ENCODE measurements around the gene HIVEP2. TPM values are rescaled to one million over a fixed set of nuclear protein-coding genes. Genes with fewer than 3 reads are reported as not detected.
A peak's percentile ranks its signal among the peaks of the same experiment; 100 is the strongest.

HIVEP2 gene
- total RNA-seq, 1 donor from 2014 or later = 12.8 TPM

- intact Hi-C loops (cut with DNase I) = no loop called here
- DNase-seq (no peak), ATAC-seq (ENCODE audit: poor library complexity) (no peak)
These were observed 88.9 kb downstream of the HIVEP2 start for GRCh38 chr6:142855893-142856623.

DNA sequence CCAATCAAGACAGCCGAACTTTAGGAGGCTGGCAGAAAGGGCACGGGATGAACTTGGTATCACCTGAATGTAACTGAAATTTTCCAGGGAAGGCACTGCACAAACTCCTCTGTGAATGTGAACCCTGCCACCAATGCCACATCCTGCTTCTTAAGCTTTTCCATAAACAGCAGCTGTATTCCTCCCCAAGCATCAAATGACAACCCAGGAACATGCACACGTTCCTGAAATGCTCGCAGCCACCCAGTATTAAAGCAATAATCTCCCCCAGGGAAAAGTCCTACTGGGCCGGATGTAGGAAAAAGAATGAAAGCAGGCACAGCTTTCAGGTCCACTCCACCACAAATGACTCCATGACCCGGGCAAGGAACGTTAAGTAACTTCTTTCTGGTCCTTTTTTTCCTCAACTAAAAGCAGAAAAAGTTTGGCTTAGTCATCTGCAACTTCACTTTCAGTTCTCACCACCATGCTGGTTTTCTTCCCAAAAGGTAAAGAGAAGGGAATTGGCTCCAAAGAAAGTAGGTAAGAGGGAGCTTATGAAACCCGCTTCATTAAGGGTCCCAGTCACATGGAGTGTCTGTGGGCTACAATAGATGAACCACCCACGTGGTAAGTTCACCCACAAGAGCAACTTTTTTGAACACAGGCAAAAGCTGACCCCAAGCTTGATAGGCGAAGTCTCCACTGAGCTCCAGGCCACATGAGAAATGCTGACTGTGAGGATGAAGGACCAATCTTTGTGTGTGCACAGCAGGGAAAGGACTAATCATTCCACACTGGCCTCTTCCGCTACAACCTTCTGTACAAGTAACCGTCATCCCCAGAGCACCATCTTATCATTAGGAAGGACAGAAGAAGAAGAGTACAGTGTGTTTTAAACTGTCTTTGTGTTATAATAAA is 90.1 kb downstream of the HIVEP2 start:
- intact Hi-C loops (cut with DNase I) = no loop called here
- ATAC-seq (ENCODE audit: poor library complexity) (no peak), DNase-seq (no peak)

DNA sequence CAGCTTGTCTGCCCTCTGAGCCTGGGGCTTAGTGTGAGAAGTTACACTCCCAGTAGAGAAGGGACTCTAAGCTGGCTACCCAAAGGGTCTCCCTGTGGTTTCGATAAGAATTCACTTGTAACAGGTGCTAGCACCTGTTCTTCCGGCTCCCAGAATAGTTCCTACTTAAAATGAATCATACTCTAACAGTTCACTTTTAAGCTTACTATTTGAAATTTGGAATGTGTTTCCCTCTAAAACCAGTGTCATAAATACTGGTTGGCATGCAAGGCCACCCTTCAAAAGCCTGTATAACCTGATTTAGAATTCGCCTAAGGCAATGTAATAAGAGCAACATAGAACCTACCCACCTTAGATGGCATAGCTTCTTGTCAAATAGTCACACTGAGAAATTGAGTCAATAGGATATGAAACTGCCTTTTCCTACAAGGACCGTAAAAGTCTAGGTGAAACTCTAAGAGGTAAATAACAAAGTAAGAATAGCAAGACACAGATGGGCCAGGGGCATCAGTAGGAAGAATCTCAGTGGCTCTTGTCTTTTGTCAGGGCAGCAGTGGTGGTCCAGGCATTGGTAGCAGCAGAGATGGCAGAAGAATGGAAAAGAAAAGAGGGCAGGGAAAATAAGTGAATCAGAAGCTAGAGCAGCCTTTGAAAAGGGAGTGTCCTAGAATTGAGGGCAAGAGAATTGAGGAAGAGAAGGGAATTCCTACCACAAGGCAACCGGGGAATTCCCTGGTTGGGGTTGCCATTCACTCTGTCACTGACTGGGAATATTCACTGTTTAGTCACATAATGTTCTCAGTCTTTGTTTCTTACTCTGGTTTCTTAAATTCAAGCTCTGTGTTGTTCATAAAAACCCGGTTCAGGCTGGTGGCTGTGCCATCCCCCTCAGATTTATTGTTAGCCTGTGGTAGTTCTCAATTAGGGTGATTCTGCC is 91.5 kb downstream of the HIVEP2 start:
- intact Hi-C loops (cut with DNase I) = no loop called here
- no peak for ATAC-seq (ENCODE audit: poor library complexity)

DNA sequence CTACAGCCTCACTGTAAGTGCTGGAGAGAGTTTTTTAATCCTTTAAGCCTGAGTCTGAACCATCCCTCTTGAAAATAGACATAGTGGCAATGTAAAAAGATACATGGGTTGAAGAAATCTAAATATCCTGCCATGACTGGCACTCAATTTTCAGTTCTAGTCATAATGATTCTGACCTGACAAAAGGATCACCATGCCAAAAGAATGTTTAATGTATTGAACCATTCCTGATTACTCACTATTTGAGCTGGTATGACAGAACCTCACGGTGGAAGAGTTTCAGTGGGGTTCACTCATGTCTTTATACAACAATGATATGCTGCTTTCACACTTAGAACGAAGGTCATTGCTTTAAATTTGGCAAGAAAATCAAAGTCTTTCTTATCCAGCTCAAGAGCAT is 93.4 kb downstream of the HIVEP2 start:
- ATAC-seq (ENCODE audit: poor library complexity) (no peak), DNase-seq (no peak)
- intact Hi-C loops (cut with DNase I) = no loop called here

More for the DNA sequence above, 91.5 kb downstream of the HIVEP2 start:
- no peak for DNase-seq

- intact Hi-C loops (cut with DNase I) = no loop called here
These were observed 94.1 kb downstream of the HIVEP2 start for GRCh38 chr6:142850679-142851423.

GRCh38 chr6:142848976-142849375 is 96.0 kb downstream of the HIVEP2 start:
- intact Hi-C loops (cut with DNase I) = no loop called here
- DNase-seq (no peak), ATAC-seq (ENCODE audit: poor library complexity) (no peak)

More at GRCh38 chr6:142850679-142851423, 94.1 kb downstream of the HIVEP2 start:
- DNase-seq (no peak), ATAC-seq (ENCODE audit: poor library complexity) (no peak)

DNA sequence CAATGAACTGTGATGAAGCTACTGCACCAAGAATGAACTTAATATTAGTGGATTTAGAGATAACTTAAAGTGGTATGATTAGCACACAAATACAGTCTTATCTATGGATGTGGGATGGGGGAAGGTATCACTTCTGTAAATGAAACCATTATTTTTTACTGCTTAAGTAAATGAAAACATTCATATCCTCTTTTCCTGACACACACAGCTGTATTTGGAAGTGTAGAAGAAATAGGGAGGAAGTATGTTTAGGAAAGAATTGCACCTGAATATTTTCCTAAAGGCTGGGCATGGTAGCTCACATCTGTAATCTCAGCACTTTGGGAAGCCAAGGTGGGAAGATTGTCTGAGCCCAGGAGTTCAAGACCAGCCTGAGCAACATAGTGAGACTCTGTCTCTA is 96.8 kb downstream of the HIVEP2 start:
- ATAC-seq (ENCODE audit: poor library complexity) = no peak
- intact Hi-C loops (cut with DNase I) = no loop called here
- DNase-seq = no peak

DNA sequence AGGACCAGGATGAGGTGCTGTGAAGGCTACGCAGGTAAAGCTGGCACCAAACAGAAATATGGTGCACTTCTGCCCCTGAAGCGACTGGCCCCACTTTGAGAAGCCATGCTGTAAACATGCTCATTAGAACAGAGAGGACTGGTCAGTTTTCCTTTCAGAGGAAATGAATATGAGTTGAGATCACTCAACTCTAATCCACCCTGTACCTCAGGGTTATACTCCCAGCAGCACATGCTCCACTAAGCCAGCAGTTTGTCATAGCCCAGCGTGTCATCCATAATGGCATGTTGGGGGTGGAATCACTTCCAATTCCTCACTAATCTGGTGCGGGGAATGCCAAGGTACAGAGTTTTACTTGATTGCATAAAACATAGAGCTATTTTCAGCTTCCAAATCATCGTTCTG is 98.1 kb downstream of the HIVEP2 start:
- intact Hi-C loops (cut with DNase I) = no loop called here
- peak; percentile 42 for DNase-seq
- ATAC-seq (ENCODE audit: poor library complexity) = peak; percentile 68

DNA sequence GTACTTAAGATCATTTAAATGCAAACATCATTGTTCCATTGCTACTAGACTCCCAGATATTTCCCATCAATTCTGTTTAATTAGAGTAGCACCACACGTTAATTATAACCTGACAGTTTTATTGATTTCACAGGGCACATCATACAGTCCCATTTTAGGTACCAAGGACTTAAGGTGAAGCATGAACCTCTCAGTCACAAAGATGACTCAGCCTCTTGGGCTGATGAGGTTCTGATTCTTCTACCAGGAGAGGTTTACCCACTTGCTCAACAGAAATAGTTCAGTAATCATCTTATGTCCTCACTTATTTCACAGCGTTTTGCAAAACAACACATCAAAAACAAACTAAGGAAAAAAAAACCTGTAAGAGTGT is 98.5 kb downstream of the HIVEP2 start:
- ATAC-seq (ENCODE audit: poor library complexity) = no peak
- DNase-seq = no peak
- intact Hi-C loops (cut with DNase I) = no loop called here

DNA sequence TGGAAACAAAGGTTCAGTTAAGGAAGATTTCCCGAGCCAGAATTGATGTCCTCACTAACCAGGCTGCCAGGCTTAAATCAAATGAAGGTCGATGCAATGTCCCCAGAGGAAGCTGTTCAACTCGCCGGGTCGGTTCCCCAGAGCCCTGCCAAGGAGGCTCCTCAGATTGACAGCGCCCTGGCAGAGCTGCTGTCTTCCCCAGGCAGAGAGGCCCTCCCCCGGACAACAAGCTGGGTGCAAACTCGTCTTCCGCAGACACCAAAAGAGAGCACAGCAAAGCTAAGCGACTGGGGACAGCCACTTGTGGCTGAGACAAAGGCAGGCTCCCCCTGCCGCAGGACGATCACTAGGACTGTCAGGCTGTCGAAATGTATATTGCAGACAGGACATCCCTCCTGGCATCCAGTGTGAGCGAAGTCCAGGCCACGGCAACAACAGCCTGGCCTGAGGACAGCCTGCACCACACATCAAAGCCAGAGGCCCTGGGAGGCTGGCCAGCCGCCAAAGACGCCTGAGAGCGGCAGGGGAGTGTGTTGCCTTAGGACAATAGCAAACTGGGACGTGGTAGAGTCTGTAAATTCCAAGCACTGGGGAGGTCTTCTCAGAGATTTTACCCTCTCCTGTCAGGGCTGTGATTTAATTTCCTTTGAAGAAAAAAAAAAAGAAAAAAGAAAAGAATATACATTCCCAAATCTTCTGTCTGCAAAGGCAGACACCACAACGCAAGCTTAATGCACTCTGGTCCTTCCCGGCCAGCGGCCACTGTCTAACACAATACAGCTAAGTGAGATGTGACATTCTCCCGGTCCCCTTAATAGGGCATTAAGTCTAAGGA is 99.1 kb downstream of the HIVEP2 start:
- DNase-seq = peak; percentile 94
- ATAC-seq (ENCODE audit: poor library complexity) = peak; percentile 96
- intact Hi-C loops (cut with DNase I) = no loop called here

DNA sequence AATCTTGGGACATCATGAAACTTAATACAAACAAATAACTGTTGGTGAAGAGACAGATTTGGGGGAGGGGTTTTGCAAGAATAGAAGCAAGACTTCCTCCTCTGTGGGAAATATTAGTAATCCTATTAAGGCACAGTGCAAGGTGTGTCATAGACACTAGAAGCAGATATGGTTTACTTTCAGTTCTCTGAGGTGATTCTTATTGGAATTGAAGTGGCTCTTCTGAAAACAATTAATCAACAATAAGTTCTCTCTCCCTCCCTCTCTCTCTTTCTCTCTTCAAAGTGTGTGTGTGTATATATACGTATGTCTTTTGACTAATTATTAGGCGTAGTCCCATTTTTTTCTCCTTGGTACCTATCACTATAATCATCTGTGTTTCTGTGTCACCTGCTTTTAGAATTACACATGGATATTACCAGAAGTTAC is 99.8 kb downstream of the HIVEP2 start:
- ATAC-seq (ENCODE audit: poor library complexity) (no peak), DNase-seq (no peak)
- intact Hi-C loops (cut with DNase I) = no loop called here

DNA sequence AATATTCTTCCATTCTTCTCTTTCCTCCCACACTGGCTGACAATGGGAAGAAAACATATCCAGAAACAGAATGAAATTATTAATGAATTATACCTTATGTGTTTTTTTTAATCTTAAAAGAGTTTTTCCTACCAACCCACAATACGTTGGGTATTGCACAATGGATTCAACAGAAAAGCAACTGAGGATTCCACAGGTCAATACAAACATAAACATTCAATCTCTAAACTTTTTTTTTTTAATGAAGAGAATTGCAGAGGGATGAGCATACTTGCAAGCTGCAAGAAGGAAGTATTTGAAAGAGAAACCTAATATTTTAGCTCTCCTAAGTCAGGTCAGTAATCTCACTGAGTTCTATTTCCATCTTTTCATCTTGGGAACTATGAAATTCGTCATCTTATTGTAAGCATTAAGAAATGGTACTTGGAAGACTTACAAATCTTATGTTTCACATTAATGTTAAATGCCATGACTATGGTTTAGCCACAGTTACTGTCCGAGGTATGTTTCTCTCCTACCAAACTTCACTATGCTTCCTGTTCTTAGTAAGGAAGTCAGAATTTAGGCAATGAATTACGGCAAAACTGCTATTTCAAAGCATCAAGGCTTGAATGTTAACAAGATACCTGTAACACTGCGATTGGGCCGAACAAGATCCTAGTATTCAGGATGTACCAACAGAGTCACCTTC is 100.8 kb downstream of the HIVEP2 start:
- intact Hi-C loops (cut with DNase I) = no loop called here
- no peak for ATAC-seq (ENCODE audit: poor library complexity)
- no peak for DNase-seq

- intact Hi-C loops (cut with DNase I) = no loop called here
- DNase-seq = no peak
- ATAC-seq (ENCODE audit: poor library complexity) = no peak
These were observed 101.6 kb downstream of the HIVEP2 start for GRCh38 chr6:142843361-142843760.

- intact Hi-C loops (cut with DNase I) = no loop called here
- no peak for DNase-seq
- no peak for ATAC-seq (ENCODE audit: poor library complexity)
These were observed 102.3 kb downstream of the HIVEP2 start for GRCh38 chr6:142842418-142843261.

GRCh38 chr6:142841915-142842314 is 103.1 kb downstream of the HIVEP2 start:
- ATAC-seq (ENCODE audit: poor library complexity) (no peak), DNase-seq (no peak)
- intact Hi-C loops (cut with DNase I) = no loop called here

- DNase-seq (no peak), ATAC-seq (ENCODE audit: poor library complexity) (no peak)
- intact Hi-C loops (cut with DNase I) = no loop called here
These were observed 105.3 kb downstream of the HIVEP2 start for GRCh38 chr6:142839686-142840040.

Measured in Right ventricle myocardium superior (tissue), 1 donor.